ENCODE data around the gene SAMD14.

SAMD14 gene

DNA sequence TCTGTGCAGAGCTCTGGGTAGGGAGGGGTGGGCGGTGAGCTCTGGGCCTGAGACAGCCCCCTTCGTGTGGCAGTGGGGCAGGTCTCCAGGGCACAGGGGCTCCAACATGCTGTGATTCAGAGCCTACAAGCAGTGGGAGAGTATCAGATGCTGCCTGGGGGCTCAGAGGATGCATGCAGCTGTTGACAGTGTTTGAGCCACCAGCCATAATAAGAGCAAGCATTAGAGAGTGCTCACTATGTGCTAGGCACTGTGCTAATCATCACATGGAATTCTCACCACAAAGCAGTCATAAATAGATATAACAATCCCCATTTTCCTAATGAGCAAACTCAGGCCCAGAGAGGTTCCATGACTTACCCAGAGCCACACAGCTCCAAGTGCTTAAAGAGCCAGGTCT is 26.7 kb downstream of the SAMD14 start:
- Histone ChIP-seq H2AFZ (ENCODE audit: low read depth, low read length) (no peak overlapping the region), H3K9me3 (ENCODE audit: low read length) (no peaks in the 10 kb centered on the region), H3K4me1 (ENCODE audit: insufficient read depth, low read length) (peaks cover 22% of the 10 kb centered on the region), H3K27me3 (ENCODE audit: insufficient read depth, low read length) (no peaks in the 10 kb centered on the region), H3K36me3 (ENCODE audit: insufficient read depth, low read length) (peaks cover 5% of the 10 kb centered on the region), H3K4me3 (ENCODE audit: low read length) (no peak overlapping the region)

DNA sequence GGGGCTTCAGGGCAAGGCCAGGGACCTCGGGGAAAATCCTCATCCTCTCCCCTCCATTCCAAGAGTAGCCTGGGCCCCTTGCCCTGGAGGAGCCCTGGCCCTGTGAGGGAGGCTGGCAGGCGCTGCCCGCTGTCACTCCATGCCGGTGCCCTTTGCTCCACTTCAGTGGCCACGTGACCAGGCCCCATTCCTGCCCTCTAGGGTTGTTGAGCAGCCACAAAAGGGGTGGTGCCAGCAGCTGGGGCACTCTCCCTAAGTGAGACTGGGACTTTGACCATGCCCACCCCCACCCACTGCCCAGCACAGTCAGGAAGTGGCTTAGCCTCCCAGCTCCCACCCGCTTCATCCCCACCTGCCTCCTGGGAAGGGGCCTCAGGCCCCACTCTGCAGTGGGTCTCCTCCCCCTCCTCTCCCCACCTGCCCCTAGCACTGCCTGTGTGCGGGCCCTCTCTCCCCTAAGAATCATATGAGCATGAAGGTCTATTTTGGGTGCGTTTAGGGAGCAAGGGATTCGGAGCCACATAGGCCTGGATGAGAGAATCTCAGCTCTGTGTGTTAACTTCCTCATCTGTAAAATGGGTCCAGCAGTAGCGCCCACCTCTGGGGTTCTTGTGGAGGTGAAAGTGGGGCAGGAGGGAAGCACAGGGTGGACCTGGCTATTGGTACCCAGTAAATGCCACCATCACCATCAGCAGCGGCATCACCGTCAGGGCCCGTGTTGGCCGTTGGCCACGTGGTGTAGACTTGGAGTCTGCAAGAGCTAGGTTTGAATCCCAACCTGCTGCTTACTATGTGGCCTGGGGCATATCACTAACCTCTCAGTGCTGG is 27.6 kb downstream of the SAMD14 start:
- Histone ChIP-seq H3K4me1 (ENCODE audit: insufficient read depth, low read length) (peaks cover 22% of the 10 kb centered on the region), H3K27me3 (ENCODE audit: insufficient read depth, low read length) (no peaks in the 10 kb centered on the region), H3K36me3 (ENCODE audit: insufficient read depth, low read length) (no peaks in the 10 kb centered on the region), H3K4me3 (ENCODE audit: low read length) (no peak overlapping the region), H2AFZ (ENCODE audit: low read depth, low read length) (no peak overlapping the region), H3K9me3 (ENCODE audit: low read length) (no peaks in the 10 kb centered on the region)

DNA sequence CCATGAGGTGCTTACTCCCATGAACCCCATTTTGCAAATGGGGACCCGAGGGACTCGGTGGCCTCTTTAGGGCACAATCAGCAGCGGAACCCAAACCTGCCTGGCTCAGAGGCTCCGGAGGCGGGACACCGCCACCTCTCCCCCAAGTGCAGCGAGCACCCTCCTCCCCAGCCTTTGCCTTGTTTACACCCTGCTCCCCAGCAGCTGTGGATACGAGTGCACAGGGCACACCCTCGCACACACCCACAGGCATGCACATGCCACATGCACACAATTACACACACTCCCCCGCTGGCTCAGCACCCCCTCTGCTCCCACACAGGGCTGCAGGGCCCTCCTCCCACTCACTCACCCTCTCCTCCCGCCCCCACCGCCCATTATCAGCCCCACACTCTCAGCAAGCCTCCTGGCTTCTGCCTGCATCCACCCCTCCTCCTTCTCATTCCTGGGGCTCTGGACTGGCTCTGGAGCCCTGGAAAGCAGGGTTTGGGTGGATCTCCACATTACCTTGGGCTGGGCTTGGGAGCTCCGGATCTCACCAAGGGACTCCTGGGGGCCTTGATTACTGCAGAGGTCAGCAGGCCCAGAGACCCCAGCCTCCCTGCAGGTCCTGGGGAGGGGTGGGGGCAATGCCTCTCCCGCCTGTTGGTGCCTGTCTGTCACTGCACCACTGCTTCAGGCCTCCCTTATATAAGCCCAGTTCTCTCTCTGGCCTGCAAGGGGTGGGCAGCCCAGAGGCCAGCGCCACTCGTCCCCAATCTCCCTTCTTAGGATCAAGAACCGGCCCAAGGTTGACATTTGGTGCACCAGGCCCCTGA is 28.4 kb downstream of the SAMD14 start:
- Histone ChIP-seq H2AFZ (ENCODE audit: low read depth, low read length) (no peak overlapping the region), H3K9me3 (ENCODE audit: low read length) (no peaks in the 10 kb centered on the region), H3K36me3 (ENCODE audit: insufficient read depth, low read length) (no peaks in the 10 kb centered on the region), H3K27me3 (ENCODE audit: insufficient read depth, low read length) (no peaks in the 10 kb centered on the region), H3K4me1 (ENCODE audit: insufficient read depth, low read length) (peaks cover 22% of the 10 kb centered on the region), H3K4me3 (ENCODE audit: low read length) (no peak overlapping the region)

DNA sequence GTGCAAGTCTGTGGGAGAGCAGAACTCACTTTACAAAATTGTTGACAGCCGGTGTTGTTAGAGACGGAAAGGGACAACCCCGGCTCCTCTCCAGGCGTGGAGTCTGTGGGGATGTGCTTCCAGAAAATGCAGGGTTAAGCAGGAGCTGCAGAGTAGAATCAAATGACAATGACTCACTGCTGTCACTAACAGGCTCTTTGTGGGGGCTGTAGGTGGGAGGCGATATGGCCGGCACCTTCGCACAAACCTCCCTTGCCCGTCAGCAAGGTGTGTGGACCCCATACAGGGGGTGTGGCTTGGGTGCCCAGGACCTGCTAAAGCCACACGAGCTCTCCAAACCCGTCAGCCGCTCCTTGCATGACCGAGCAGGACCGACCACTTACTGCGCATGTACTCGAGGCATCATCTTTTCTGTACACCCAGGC is 29.0 kb downstream of the SAMD14 start:
- no peak overlapping the region for H3K4me3 ChIP-seq (ENCODE audit: low read length)
- H3K36me3 ChIP-seq (ENCODE audit: insufficient read depth, low read length), result no peaks in the 10 kb centered on the region
- peaks cover 27% of the 10 kb centered on the region for H3K4me1 ChIP-seq (ENCODE audit: insufficient read depth, low read length)

DNA sequence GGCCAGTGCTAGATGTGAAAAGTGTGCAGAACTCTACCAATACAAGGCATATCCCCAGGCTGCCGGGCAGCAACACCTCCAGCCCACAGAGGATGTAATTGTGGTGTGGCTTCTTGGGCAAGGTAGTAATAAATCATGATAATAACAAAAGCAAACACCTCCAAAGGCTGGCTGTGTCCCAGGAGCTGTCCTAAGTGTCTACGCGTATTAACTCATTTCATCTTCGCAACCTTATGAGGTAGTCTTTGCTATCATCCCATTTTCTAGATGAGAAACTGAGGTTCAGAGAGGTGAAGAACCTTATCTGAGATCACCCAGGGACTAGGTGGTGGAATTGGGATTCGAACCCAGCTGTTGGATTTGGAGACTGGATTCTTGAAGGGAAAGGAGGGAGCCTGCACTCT is 29.5 kb downstream of the SAMD14 start:
- Histone ChIP-seq H3K27me3 (ENCODE audit: insufficient read depth, low read length) (no peaks in the 10 kb centered on the region), H3K4me3 (ENCODE audit: low read length) (no peak overlapping the region), H3K9me3 (ENCODE audit: low read length) (no peaks in the 10 kb centered on the region), H2AFZ (ENCODE audit: low read depth, low read length) (no peak overlapping the region), H3K4me1 (ENCODE audit: insufficient read depth, low read length) (peaks cover 31% of the 10 kb centered on the region), H3K36me3 (ENCODE audit: insufficient read depth, low read length) (no peaks in the 10 kb centered on the region)

More for the DNA sequence above, 29.0 kb downstream of the SAMD14 start:
- Histone ChIP-seq H3K9me3 (ENCODE audit: low read length) (no peaks in the 10 kb centered on the region), H2AFZ (ENCODE audit: low read depth, low read length) (no peak overlapping the region), H3K27me3 (ENCODE audit: insufficient read depth, low read length) (no peaks in the 10 kb centered on the region)

DNA sequence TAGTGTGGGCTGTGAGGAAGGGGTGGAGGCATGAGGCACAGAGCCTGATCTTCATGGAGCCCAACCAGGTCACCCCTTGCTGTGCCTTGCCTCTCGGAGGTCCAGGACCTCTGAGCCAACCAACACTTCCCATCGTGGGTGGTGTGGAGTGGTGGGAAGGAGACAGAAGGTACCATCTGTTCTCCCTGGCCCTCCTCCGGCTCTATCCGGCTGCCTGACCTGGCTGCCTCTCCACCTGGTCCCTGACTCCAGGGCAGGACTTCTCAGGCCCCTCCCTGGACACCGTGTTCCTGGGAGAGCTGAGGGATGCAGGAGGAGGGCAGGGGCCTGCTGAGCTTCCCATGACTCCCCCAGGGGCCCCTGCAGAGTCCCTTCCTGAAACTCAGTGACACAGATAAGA is 31.0 kb downstream of the SAMD14 start:
- peaks cover 25% of the 10 kb centered on the region for H3K4me1 ChIP-seq (ENCODE audit: insufficient read depth, low read length)
- no peaks in the 10 kb centered on the region for H3K9me3 ChIP-seq (ENCODE audit: low read length)

GRCh38 chr17:50098583-50098982 is 31.4 kb downstream of the SAMD14 start:
- H3K4me3 ChIP-seq (ENCODE audit: low read length), result no peak overlapping the region
- no peak overlapping the region for H2AFZ ChIP-seq (ENCODE audit: low read depth, low read length)
- H3K9me3 ChIP-seq (ENCODE audit: low read length), result no peaks in the 10 kb centered on the region
- H3K4me1 ChIP-seq (ENCODE audit: insufficient read depth, low read length), result peaks cover 28% of the 10 kb centered on the region
- no peaks in the 10 kb centered on the region for H3K27me3 ChIP-seq (ENCODE audit: insufficient read depth, low read length)
- H3K36me3 ChIP-seq (ENCODE audit: insufficient read depth, low read length), result no peaks in the 10 kb centered on the region

More for the DNA sequence above, 31.0 kb downstream of the SAMD14 start:
- Histone ChIP-seq H2AFZ (ENCODE audit: low read depth, low read length) (no peak overlapping the region), H3K27me3 (ENCODE audit: insufficient read depth, low read length) (no peaks in the 10 kb centered on the region), H3K36me3 (ENCODE audit: insufficient read depth, low read length) (no peaks in the 10 kb centered on the region), H3K4me3 (ENCODE audit: low read length) (no peak overlapping the region)

GRCh38 chr17:50097926-50098325 is 32.0 kb downstream of the SAMD14 start:
- Histone ChIP-seq H3K4me3 (ENCODE audit: low read length) (no peak overlapping the region), H3K4me1 (ENCODE audit: insufficient read depth, low read length) (peaks cover 28% of the 10 kb centered on the region), H3K36me3 (ENCODE audit: insufficient read depth, low read length) (no peaks in the 10 kb centered on the region), H2AFZ (ENCODE audit: low read depth, low read length) (no peak overlapping the region), H3K27me3 (ENCODE audit: insufficient read depth, low read length) (no peaks in the 10 kb centered on the region), H3K9me3 (ENCODE audit: low read length) (no peaks in the 10 kb centered on the region)

GRCh38 chr17:50097455-50097854 is 32.5 kb downstream of the SAMD14 start:
- Histone ChIP-seq H3K27me3 (ENCODE audit: insufficient read depth, low read length) (no peaks in the 10 kb centered on the region), H2AFZ (ENCODE audit: low read depth, low read length) (no peak overlapping the region), H3K4me3 (ENCODE audit: low read length) (no peak overlapping the region), H3K36me3 (ENCODE audit: insufficient read depth, low read length) (no peaks in the 10 kb centered on the region), H3K9me3 (ENCODE audit: low read length) (no peaks in the 10 kb centered on the region), H3K4me1 (ENCODE audit: insufficient read depth, low read length) (peaks cover 28% of the 10 kb centered on the region)

- H3K4me3 ChIP-seq (ENCODE audit: low read length), result no peak overlapping the region
- H3K9me3 ChIP-seq (ENCODE audit: low read length), result no peaks in the 10 kb centered on the region
- peaks cover 4% of the 10 kb centered on the region for H3K27me3 ChIP-seq (ENCODE audit: insufficient read depth, low read length)
- no peaks in the 10 kb centered on the region for H3K36me3 ChIP-seq (ENCODE audit: insufficient read depth, low read length)
- no peak overlapping the region for H2AFZ ChIP-seq (ENCODE audit: low read depth, low read length)
- H3K4me1 ChIP-seq (ENCODE audit: insufficient read depth, low read length), result peaks cover 23% of the 10 kb centered on the region
Measured at GRCh38 chr17:50096758-50097157, 33.2 kb downstream of the SAMD14 start.

DNA sequence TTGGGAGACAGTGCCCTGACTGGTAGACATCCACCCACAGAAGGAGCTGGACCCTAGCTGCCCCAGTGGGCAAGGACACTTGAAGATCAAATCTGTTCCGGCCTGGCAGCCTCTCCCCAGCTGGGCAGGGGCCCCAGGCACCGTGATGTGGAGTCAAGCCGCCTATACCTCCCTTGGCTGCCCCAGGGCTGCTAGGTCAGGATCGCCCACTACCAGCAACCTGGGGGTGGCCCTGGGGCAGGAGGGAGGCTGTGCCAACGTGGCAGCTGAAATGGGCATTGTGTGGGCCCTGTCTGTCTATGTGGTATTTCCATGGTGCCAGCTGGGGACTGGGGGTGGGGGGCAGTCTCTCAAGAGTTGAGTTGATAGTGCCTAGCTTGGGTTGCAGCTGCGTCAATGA is 33.9 kb downstream of the SAMD14 start:
- no peaks in the 10 kb centered on the region for H3K9me3 ChIP-seq (ENCODE audit: low read length)
- H3K4me1 ChIP-seq (ENCODE audit: insufficient read depth, low read length), result peaks cover 16% of the 10 kb centered on the region
- peak overlapping the region; percentile 82 for H3K4me3 ChIP-seq (ENCODE audit: low read length)
- no peaks in the 10 kb centered on the region for H3K36me3 ChIP-seq (ENCODE audit: insufficient read depth, low read length)
- H2AFZ ChIP-seq (ENCODE audit: low read depth, low read length), result peak overlapping the region; percentile 87
- H3K27me3 ChIP-seq (ENCODE audit: insufficient read depth, low read length), result peaks cover 9% of the 10 kb centered on the region

- no peaks in the 10 kb centered on the region for H3K36me3 ChIP-seq (ENCODE audit: insufficient read depth, low read length)
- H3K4me1 ChIP-seq (ENCODE audit: insufficient read depth, low read length), result peaks cover 14% of the 10 kb centered on the region
- H3K27me3 ChIP-seq (ENCODE audit: insufficient read depth, low read length), result peaks cover 9% of the 10 kb centered on the region
- H3K9me3 ChIP-seq (ENCODE audit: low read length), result no peaks in the 10 kb centered on the region
- H3K4me3 ChIP-seq (ENCODE audit: low read length), result peak overlapping the region; percentile 82
- H2AFZ ChIP-seq (ENCODE audit: low read depth, low read length), result peak overlapping the region; percentile 87
Measured at GRCh38 chr17:50095626-50096037, 34.3 kb downstream of the SAMD14 start.
